ENCODE data around the gene MGAT4A. TPM values are rescaled to one million over a fixed set of nuclear protein-coding genes. Genes with fewer than 3 reads are reported as not detected.

The MGAT4A gene
- total RNA-seq, 1 donor from 2014 or later: 12.2 TPM

DNA sequence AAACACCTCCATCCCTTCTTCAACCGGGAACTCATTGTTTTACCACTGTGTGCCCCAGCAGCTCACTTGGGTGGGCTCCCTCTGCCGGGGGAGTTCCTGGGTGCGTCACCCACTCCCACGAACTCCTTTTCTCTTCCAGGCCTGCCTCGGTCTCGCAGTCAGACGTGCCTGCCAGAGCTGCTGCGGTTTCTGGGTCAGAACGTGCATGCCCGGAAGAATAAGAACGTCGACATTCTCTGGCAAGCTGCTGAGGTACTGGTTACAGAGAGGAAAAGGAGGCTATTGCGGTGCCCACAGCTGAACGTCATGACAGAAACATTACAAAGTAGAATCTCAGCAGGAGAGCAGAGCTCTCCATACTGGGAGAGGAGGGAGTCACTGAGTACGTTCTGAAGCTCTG, 158.3 kb downstream of the MGAT4A start:
- Mint-ChIP-seq H3K27ac (ENCODE audit: unreplicated experiment) (no peak overlapping the region), H3K9me3 (no peaks in the 10 kb centered on the region), H3K36me3 (ENCODE audit: low read depth) (no peaks in the 10 kb centered on the region), H3K4me3 (no peak overlapping the region), H3K27me3 (ENCODE audit: low read depth) (no peaks in the 10 kb centered on the region), H3K4me1 (no peaks in the 10 kb centered on the region)
- no peak for DNase-seq (ENCODE audit: low read depth, low spot score)
- TF ChIP-seq, protein P1, sequence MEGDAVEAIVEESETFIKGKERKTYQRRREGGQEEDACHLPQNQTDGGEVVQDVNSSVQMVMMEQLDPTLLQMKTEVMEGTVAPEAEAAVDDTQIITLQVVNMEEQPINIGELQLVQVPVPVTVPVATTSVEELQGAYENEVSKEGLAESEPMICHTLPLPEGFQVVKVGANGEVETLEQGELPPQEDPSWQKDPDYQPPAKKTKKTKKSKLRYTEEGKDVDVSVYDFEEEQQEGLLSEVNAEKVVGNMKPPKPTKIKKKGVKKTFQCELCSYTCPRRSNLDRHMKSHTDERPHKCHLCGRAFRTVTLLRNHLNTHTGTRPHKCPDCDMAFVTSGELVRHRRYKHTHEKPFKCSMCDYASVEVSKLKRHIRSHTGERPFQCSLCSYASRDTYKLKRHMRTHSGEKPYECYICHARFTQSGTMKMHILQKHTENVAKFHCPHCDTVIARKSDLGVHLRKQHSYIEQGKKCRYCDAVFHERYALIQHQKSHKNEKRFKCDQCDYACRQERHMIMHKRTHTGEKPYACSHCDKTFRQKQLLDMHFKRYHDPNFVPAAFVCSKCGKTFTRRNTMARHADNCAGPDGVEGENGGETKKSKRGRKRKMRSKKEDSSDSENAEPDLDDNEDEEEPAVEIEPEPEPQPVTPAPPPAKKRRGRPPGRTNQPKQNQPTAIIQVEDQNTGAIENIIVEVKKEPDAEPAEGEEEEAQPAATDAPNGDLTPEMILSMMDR (conservative IDR thresholded peaks at IDR 0.05): no peak

DNA sequence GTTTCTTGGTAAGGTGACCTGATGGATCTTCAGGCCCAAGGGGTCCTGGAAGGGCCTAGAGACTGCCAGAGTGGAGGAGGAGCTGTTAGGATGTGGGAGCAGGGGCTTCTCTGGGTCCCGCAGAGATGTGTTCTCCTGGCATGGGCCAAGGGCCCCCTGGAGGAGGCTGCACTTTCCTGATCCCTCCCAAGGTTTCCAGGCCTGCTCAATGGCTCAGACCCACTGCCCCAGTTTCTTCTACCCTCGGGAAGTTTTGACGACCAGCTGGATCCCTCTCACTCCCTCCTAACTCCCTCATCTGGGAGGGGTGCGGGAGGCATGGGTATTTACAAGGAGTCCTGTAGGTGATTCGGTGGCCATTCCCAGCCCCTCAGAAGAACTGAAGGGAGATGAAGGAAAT, 158.7 kb downstream of the MGAT4A start:
- Mint-ChIP-seq H3K27me3 (ENCODE audit: low read depth) (no peaks in the 10 kb centered on the region), H3K4me1 (no peaks in the 10 kb centered on the region), H3K9me3 (no peaks in the 10 kb centered on the region), H3K4me3 (no peak overlapping the region), H3K36me3 (ENCODE audit: low read depth) (no peaks in the 10 kb centered on the region), H3K27ac (ENCODE audit: unreplicated experiment) (no peak overlapping the region)
- TF ChIP-seq, protein P1 (conservative IDR thresholded peaks at IDR 0.05): no peak
- no peak for DNase-seq (ENCODE audit: low read depth, low spot score)

DNA sequence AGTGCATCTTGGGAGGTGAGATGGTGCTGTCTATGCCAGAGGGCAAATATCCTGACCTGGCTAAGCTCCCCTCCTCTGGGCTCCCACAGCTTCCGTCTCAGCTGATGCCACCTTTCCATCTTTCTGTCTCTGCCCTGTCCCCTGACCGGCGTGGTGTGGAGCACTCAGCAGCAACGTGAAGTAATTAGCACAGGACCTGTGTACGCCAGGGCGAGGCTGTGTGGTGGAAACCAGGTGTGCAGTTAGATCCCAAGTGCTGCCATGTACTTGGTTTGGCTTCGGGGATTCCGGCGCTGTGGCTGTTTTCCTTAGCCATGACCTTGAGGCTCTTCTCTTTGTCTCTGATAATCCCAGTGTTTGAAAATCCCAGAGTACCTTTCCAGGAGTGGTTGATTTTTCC, 159.1 kb downstream of the MGAT4A start:
- Mint-ChIP-seq H3K4me3 (no peak overlapping the region), H3K36me3 (ENCODE audit: low read depth) (peaks cover 4% of the 10 kb centered on the region), H3K9me3 (no peaks in the 10 kb centered on the region), H3K27ac (ENCODE audit: unreplicated experiment) (no peak overlapping the region), H3K4me1 (no peaks in the 10 kb centered on the region), H3K27me3 (ENCODE audit: low read depth) (no peaks in the 10 kb centered on the region)
- TF ChIP-seq, protein P1 (conservative IDR thresholded peaks at IDR 0.05): no peak
- no peak for DNase-seq (ENCODE audit: low read depth, low spot score)

DNA sequence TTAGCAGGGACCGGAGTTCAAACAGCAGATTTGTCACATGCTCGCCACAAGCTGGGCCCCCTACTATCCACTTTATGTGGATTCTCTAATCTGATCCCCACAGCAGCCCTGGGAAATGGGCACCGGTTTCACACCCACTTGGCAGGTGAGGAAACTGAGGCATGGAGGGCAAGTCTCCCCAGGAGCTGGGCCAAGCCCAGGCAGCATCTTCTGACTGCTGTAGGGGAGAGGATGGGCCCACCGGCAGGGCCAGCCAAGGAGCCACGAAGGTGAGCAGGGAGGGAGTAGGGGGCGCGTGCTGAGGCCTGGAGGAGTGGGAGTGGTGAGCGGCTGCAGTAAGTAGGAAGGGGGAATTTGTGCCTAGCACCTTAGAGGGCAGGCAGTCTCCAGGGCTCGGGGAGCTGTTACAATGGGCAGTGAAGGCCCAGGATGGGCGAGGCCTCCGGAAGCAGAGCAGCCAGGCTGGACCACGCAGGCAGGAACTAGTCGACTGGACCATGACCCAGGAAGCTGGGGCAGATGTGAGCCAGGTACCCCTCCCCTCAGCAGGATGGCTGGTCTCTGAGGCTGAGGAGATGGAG, 159.7 kb downstream of the MGAT4A start:
- Mint-ChIP-seq H3K4me1 (no peaks in the 10 kb centered on the region), H3K27me3 (ENCODE audit: low read depth) (no peaks in the 10 kb centered on the region), H3K36me3 (ENCODE audit: low read depth) (peaks cover 5% of the 10 kb centered on the region), H3K27ac (ENCODE audit: unreplicated experiment) (no peak overlapping the region), H3K9me3 (no peaks in the 10 kb centered on the region), H3K4me3 (no peak overlapping the region)
- TF ChIP-seq, protein P1 (conservative IDR thresholded peaks at IDR 0.05): no peak
- DNase-seq (ENCODE audit: low read depth, low spot score): no peak

GRCh38 chr2:98570356-98570755, 160.6 kb downstream of the MGAT4A start:
- H3K9me3 Mint-ChIP-seq: no peaks in the 10 kb centered on the region
- peaks cover 7% of the 10 kb centered on the region for H3K36me3 Mint-ChIP-seq (ENCODE audit: low read depth)
- H3K4me1 Mint-ChIP-seq: no peaks in the 10 kb centered on the region
- no peaks in the 10 kb centered on the region for H3K27me3 Mint-ChIP-seq (ENCODE audit: low read depth)
- H3K4me3 Mint-ChIP-seq: no peak overlapping the region
- H3K27ac Mint-ChIP-seq (ENCODE audit: unreplicated experiment): peak overlapping the region; percentile 57
- TF ChIP-seq, protein P1 (conservative IDR thresholded peaks at IDR 0.05): no peak
- DNase-seq (ENCODE audit: low read depth, low spot score): no peak
